GM12801 (cell line): ENCODE measurements around the gene WDR75.

Experiments
- TF ChIP-seq, protein P1 (sequence below): IDR thresholded peaks from one replicate; pipeline ENCODE4 v1.5.1; 2011; ENCODE audit warnings: control low read depth; ENCODE audit not compliant: insufficient read length; ENCODE audit errors: extremely low read depth

The WDR75 gene

DNA sequence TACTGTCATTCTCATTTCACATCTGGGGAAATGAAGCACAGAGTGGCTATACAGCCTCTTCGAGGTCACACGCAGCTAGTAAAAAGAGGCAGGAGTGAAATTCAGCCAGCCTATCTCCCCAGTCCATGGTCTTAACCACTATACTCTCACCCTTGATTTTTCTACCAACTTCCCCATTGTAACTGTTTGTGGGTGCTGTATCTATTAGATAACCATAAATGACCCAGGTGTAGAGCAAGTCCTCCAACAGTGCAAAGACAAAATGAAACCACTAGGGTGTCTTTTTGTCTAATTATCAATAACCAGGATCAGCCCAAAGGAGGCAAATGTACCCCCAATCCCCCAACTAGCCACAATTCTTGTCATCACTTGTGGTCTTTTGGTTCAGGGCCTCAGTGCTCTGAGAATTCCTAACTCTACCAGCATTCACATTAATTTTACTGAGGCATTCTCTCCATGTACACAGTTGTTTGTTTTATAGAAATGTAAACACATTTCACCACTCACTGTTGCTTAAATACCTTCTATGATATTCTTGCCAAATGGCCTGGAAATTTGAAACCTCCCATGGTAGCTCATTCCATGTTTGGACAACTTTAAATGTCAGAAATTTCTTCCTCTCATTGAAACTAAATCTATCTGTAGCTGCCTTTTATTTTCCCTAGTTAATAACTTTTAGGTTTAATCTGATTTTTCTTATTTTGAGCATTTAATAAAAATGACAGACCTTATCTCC is 80.6 kb downstream of the WDR75 start:
- TF ChIP-seq, protein P1, sequence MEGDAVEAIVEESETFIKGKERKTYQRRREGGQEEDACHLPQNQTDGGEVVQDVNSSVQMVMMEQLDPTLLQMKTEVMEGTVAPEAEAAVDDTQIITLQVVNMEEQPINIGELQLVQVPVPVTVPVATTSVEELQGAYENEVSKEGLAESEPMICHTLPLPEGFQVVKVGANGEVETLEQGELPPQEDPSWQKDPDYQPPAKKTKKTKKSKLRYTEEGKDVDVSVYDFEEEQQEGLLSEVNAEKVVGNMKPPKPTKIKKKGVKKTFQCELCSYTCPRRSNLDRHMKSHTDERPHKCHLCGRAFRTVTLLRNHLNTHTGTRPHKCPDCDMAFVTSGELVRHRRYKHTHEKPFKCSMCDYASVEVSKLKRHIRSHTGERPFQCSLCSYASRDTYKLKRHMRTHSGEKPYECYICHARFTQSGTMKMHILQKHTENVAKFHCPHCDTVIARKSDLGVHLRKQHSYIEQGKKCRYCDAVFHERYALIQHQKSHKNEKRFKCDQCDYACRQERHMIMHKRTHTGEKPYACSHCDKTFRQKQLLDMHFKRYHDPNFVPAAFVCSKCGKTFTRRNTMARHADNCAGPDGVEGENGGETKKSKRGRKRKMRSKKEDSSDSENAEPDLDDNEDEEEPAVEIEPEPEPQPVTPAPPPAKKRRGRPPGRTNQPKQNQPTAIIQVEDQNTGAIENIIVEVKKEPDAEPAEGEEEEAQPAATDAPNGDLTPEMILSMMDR, result no peak

DNA sequence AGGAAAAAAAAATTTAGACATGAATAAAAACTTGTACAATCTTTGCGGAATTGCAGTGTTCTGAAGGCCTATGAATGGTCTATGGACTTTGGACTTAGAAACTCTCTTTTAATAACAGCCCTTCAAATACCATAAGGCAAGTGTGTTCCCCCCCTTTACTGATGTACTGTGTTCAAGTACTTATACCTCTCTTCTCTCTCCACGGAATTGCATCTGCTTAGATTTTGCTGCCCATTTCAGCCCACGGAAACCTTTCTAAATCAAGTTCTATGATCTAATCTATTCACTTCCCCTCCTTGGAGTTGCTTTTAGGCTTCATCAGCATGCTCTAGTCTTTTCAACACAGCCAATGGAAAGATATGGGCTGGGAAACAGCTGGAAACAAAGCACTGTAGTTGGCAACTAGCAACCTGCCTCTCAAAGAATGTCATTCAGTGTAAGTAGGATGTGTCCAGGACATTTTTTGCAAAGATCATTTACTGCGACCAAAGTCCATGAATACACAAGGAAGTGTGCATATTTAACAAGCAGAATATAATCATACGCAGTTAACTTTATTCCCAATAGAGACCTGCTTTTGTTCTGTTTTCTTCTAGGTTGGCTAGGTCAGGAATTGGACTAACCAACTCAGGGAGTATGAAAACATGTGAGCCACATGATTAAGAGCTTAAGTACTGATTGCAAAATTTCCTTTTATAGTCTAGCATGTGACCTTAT is 81.3 kb downstream of the WDR75 start:
- TF ChIP-seq, protein P1, result no peak

DNA sequence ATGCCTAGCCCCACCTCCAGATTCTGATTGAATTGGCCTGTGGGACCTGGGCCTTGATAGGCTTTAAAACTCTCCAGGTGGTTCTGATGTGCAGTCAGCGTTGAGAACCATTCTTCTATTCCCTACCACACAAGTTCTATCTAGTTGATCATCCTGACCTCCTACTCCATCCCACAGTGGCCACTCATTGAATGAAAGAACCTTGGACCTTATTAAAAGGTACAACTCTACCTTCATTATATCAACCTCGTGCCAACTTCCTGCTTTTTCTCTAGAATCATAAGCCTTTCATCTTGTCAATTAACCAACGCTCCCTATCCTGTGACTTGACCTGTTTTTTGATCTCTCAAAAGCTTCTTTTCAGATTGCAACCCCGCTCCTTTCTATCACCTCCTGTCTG is 83.5 kb downstream of the WDR75 start:
- TF ChIP-seq, protein P1, result no peak
